ENCODE data around the gene TBC1D10A.

DNA sequence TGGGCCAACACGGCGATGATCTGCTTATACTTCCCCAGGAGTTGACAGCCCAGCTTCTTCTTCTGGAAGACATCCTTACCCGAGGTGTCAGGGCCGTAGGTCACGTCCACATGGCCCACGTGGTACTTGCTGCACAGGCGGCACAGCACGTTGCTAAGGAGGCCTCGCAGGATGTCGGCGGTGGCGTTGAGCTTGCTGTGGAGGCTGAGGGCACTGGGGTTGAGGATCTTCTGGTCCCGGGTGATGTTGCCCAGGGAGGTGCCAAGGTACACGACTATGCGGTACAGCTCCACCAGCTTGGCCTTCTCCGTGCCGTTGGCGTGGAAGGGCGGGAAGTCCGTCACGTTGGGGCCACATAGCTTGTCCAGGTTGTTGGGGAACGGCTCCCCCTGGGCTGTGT, 83.1 kb downstream of the TBC1D10A start:
- TF ChIP-seq MEIS1 (CRISPR knock-in tag; IDR thresholded peaks at IDR 0.05; ENCODE audit: borderline replicate concordance) (no peak), ZNF777 (tag by site-specific recombination; IDR thresholded peaks at IDR 0.05; ENCODE audit: borderline replicate concordance) (no peak)
- TF ChIP-seq, protein P1, sequence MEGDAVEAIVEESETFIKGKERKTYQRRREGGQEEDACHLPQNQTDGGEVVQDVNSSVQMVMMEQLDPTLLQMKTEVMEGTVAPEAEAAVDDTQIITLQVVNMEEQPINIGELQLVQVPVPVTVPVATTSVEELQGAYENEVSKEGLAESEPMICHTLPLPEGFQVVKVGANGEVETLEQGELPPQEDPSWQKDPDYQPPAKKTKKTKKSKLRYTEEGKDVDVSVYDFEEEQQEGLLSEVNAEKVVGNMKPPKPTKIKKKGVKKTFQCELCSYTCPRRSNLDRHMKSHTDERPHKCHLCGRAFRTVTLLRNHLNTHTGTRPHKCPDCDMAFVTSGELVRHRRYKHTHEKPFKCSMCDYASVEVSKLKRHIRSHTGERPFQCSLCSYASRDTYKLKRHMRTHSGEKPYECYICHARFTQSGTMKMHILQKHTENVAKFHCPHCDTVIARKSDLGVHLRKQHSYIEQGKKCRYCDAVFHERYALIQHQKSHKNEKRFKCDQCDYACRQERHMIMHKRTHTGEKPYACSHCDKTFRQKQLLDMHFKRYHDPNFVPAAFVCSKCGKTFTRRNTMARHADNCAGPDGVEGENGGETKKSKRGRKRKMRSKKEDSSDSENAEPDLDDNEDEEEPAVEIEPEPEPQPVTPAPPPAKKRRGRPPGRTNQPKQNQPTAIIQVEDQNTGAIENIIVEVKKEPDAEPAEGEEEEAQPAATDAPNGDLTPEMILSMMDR (tag by site-specific recombination; IDR thresholded peaks at IDR 0.05) = no peak
